ENCODE data around the gene DPYD. TPM values are rescaled to one million over a fixed set of nuclear protein-coding genes. Genes with fewer than 3 reads are reported as not detected.

The DPYD gene
- total and polyA plus RNA-seq, 9 of the 15 experiments (the other 6 are each of a cell fraction or from before 2014, with no cell fraction given), result 0.03 to 0.25 (median 0.08) TPM; not detected in 2

GRCh38 chr1:97864615-97865014 lies 56.2 kb downstream of the DPYD start:
- H2AFZ ChIP-seq (ENCODE audit: low read depth, low read length), result no peak overlapping the region
- in situ Hi-C loops (cut with MboI) (no loop called here), intact Hi-C loops (cut with micrococcal nuclease) (no loop called here)
- H3K27me3 ChIP-seq (ENCODE audit: control insufficient read depth in 2 of 2, insufficient read depth in 2 of 2, low read length in 2 of 2), result no peaks in the 10 kb centered on the region
- CTCF ChIA-PET (ENCODE audit: low intra/inter-chr PET ratio), result no interaction called here
- H3K9me3 ChIP-seq (replicated peaks; ENCODE audit: control insufficient read depth, insufficient read depth, low read depth, low read length), result no peaks in the 10 kb centered on the region
- no peaks in the 10 kb centered on the region for H3K79me2 ChIP-seq (ENCODE audit: control insufficient read depth, insufficient read depth, low read length)
- 2% methylated on average over 5 of the region's 5 CpGs for WGBS (ENCODE audit: insufficient coverage, low coverage, missing lambda C conversion rate)
- FAIRE-seq (no peak), ATAC-seq (no peak), DNase-seq (ENCODE audit: extremely low read depth in 1 of 4, low spot score in 3 of 4) (no peak)
- POLR2A ChIA-PET, result no interaction called here
- H3K9ac ChIP-seq (ENCODE audit: insufficient read depth in 1 of 2, low read depth in 2 of 2, low read length in 2 of 2), result no peak overlapping the region
- no peaks in the 10 kb centered on the region for H3K4me1 ChIP-seq (replicated peaks in 1 of 2; ENCODE audit: control insufficient read depth in 2 of 2, insufficient read depth in 2 of 2, low read length in 2 of 2)
- H3K4me2 ChIP-seq (ENCODE audit: insufficient read depth, low read length), result no peak overlapping the region
- H3K36me3 ChIP-seq (ENCODE audit: control insufficient read depth, insufficient read depth, low read length), result no peaks in the 10 kb centered on the region
- no peak overlapping the region for H3K27ac ChIP-seq (ENCODE audit: extremely low read depth, low read depth, low read length)
- H3K4me3 ChIP-seq, result no peak overlapping the region
- H3K9me1 ChIP-seq (ENCODE audit: control insufficient read depth, insufficient read depth, low read length), result no peaks in the 10 kb centered on the region
- no TSS peak for BruUV-seq (replicated peaks)
- H4K20me1 ChIP-seq (replicated peaks; ENCODE audit: control insufficient read depth, insufficient read depth, low read length), result no peaks in the 10 kb centered on the region
- TF ChIP-seq ZFP91 (CRISPR knock-in tag; IDR thresholded peaks at IDR 0.05), result no peak
- no peak for TF ChIP-seq MXI1 (IDR thresholded peaks at IDR 0.05; ENCODE audit: low read depth, low read length)
- no peak for TF ChIP-seq SP2 (IDR thresholded peaks at IDR 0.05; ENCODE audit: extremely low read depth, low read depth, low read length, poor library complexity, severe bottlenecking)
- TF ChIP-seq MAX (CRISPR knock-in tag; IDR thresholded peaks at IDR 0.05), result no peak
- no peak for TF ChIP-seq ZNF197 (CRISPR knock-in tag; IDR thresholded peaks at IDR 0.05; ENCODE audit: low read depth)
- no peak for TF ChIP-seq SOX6 (IDR thresholded peaks at IDR 0.05)
- TF ChIP-seq EP400 (IDR thresholded peaks at IDR 0.05), result no peak
- no peak for TF ChIP-seq EWSR1 (IDR thresholded peaks at IDR 0.05; ENCODE audit: borderline replicate concordance, low read depth, partially characterized antibody)
- no peak for TF ChIP-seq RNF219 (CRISPR knock-in tag; IDR thresholded peaks at IDR 0.05)
- TF ChIP-seq MEIS2 (IDR thresholded peaks at IDR 0.05; ENCODE audit: partially characterized antibody), result no peak
